ENCODE measurements around the gene USE1.

- TF ChIP-seq CTCF (IDR thresholded peaks at IDR 0.05; ENCODE audit: low read length), result no peak
- no peak for TF ChIP-seq EZH2 (IDR thresholded peaks at IDR 0.05; ENCODE audit: borderline replicate concordance, low read length)
Measured at GRCh38 chr19:17192751-17193150, 22.4 kb upstream of the USE1 start.
